Activated CD8-positive, alpha-beta memory T cell treated with anti-CD3 and anti-CD28 coated beads for 36 hours (primary cell): ENCODE results near the gene CNDP1. TPM values are rescaled to one million over a fixed set of nuclear protein-coding genes. Genes with fewer than 3 reads are reported as not detected.
"Not testable (repeated sequence)": the region's sequence is repeated elsewhere in the genome, so short reads cannot be mapped to it uniquely, and the experiment has no call there.

Experiments used
- CTCF ChIA-PET: fragments of 350-600 bp; sonication (Branson Sonifier 250); formaldehyde crosslinking; loops from one replicate; lab custom pipeline; 2021; ENCODE audit warnings: antibody characterized with exemption; lab: Charles Lee
- POLR2A ChIA-PET: fragments of 350-600 bp; sonication (Branson Sonifier 250); formaldehyde crosslinking; loops from one replicate; lab custom pipeline; 2021; ENCODE audit warnings: antibody characterized with exemption; lab: Charles Lee
- total RNA-seq, 2 experiments: library from RNA; stranded (reverse); gene quantifications; one replicate each; pipeline ENCODE4 v1.2.3, GENCODE V29; 2021

The CNDP1 gene, protein sequence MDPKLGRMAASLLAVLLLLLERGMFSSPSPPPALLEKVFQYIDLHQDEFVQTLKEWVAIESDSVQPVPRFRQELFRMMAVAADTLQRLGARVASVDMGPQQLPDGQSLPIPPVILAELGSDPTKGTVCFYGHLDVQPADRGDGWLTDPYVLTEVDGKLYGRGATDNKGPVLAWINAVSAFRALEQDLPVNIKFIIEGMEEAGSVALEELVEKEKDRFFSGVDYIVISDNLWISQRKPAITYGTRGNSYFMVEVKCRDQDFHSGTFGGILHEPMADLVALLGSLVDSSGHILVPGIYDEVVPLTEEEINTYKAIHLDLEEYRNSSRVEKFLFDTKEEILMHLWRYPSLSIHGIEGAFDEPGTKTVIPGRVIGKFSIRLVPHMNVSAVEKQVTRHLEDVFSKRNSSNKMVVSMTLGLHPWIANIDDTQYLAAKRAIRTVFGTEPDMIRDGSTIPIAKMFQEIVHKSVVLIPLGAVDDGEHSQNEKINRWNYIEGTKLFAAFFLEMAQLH
- not detected for total RNA-seq

DNA sequence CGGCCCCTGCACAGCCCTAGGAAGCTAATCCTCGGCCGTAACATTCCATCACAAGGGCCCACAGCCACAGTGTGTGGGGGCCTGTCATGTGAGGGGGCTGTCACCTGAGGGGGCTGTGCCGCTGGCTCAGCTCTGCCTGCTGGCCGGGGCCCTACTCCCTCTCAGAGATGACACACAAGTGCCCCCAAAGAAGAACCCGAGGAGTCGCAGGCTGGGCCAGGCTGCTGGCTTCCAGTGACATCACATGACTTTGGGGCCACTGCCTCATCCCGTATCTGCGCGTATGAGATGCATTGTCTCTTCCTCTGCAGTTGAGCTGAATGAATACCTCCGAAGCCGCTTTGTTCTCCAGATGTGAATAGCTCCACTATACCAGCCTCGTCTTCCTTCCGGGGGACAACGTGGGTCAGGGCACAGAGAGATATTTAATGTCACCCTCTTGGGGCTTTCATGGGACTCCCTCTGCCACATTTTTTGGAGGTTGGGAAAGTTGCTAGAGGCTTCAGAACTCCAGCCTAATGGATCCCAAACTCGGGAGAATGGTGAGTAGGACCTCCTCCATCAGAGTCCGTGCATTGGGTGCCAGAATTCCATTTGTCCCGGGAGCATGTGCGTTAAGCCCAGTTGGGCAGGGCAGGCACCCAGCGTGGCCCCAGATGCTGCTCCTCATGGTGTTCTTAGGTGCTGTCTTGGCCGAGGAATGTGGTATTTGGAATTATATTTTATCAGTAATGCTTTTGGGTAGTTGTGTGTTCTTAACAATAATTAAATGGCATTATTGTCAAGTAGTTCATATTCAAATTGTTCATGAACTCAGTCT lies at the start of gene CNDP1:
Gene CNDP1, plus strand, starts transcription at position 351 of the 820 bp plus-strand sequence. Its CDS starts 168 bp downstream, at position 519.
- CTCF ChIA-PET: no interaction called here

DNA sequence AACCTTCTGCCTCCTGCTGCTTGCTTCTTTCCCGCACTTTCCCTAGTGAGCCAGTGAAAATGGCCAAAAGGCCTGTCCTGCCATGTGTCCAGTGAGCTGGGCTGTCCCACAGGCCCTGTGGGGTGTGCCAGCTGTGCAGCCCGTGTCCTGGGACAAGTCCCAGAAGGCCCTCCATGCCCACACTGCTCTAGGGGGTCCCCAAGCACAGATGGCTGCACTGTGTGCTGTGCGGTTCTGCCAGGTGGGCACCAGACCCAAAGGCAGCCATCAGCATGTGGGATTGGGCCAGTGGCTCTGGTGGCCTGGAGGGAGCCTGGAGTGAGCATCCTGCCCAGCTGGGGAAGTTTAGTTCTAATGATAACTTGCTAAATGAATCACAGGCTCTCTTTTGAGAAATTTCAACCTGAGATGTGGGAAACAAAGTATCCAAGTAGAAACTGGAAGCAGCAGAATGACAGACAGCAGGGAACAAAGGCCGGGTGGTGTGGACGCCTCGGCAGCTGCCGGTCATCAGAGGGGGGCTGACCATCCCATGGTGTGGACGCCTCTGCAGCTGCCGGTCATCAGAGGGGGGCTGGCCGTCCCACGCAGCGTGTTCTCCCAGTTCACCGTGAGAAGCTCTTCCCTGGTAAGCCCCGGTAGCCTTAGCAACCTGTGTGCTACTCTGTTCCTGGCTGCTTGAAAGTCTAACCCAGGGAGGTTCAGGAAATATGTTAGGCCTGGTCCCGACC lies 48.0 kb upstream of the CNDP1 start:
- ChIA-PET CTCF (interaction anchor here (1.0 kb wide), 1 partner anchor 10 kb away, joined by 3 read pairs; the partner anchor contains the start of gene CNDP2), POLR2A (no interaction called here)

More for the DNA sequence above, at the start of gene CNDP1:
- POLR2A ChIA-PET: no interaction called here

DNA sequence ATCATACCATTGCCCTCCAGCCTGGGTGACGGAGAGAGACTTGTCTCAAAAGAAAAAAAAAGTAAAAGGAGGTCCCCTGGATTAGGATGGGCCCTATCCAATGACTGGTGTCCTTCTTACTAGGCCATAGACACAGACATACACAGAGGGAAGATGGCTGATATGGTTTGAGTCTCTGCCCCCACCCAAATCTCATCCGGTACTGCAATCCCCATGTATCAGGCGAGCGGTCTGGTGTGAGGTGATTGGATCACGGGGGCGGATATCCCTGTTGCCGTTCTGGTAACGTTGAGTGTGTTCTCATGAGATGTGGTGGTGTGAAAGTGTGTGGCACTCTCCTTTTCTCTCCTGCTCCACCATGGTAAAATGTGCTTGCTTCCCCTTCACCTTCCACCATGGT lies 45.9 kb upstream of the CNDP1 start:
- POLR2A ChIA-PET: no interaction called here

DNA sequence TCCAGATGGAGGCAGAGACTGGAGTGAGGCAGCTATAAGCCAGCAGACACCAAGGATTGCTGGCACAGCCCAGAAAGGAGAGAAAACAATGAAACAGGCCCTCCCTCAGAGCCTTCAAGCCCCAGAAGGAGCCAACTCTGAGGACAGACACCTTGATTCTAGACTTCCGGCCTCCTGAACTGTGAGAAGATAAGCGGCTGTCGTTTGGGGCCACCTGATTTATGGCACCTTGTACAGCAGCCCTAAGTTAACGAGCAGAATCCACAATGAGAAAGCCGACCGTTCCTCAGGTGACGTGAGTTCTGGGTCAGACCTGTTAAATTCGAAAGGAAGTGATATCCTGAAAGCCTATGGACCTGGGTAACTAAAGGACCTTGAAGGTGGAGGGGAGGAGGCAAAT lies 45.4 kb upstream of the CNDP1 start:
- CTCF ChIA-PET: no interaction called here

More for the DNA sequence above, 45.9 kb upstream of the CNDP1 start:
- CTCF ChIA-PET: no interaction called here

DNA sequence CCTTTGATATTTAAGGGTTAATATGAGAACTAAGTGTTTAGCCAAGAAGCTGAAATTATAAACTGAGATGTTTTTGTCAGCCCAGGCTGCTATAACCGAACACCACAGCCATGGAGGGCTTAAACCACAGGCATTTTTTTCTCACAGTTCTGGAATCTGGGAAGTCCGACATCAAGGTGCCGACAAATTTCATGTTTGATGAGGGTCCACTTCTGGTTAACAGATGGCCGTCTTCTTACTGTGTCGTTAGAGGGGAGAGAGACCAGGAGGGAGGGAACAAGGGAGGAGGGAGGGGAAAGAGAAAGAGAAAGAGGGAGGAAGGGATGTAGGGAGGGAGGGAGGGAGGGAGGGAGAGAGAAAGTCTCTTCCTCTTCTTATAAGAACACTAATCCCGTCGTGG lies 44.6 kb upstream of the CNDP1 start:
- CTCF ChIA-PET: no interaction called here
- POLR2A ChIA-PET: no interaction called here

More for the DNA sequence above, 45.4 kb upstream of the CNDP1 start:
- POLR2A ChIA-PET: no interaction called here

DNA sequence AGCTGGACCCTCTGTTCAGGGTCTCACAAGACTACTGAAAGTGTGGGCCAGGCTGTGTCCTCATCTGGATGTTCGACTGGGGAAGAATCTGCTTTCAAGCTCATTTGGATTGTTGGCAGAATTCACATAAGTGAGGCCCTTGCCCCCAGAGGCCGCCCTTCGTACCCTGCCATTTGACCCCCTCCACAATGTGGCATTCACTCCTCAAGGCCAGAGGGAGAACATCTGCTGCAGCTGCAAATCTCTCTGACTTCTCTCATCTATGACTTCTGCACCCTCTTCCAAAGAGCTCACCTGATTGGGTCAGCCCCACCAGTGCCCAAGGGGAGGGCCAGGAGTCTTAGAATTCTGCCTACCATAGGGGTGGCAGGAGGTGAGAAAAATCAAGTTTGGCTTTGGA lies 42.0 kb upstream of the CNDP1 start:
- POLR2A ChIA-PET: no interaction called here

DNA sequence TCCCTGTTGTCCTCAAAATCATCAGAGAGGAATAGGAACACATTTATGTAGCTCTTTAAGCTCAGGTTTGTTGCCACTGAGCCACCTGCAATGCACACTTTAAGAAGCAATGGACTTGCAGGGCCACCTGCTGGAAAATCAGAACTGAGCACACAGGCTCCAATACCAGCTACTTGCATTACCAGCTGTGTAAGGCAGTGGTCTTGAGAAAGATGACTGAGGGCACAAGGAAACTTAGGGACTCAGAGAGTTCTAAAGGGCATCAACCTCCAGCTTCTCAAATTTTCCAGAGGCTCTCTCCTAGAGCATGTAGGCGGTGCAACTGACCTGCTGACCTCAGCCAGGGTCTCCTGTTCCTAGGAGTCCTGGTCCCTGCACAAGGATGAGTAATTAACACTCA lies 40.6 kb upstream of the CNDP1 start:
- ChIA-PET CTCF (interaction anchor here (0.7 to 1.9 kb wide), 7 partner anchors 15 to 300 kb away, joined by 3 to 8 read pairs (median 4); no protein-coding TSS in a partner anchor), POLR2A (no interaction called here)

More for the DNA sequence above, 42.0 kb upstream of the CNDP1 start:
- CTCF ChIA-PET: interaction anchor here (1.5 to 1.9 kb wide), 2 partner anchors 136 to 139 kb away, joined by 3 to 8 read pairs; no protein-coding TSS in a partner anchor

DNA sequence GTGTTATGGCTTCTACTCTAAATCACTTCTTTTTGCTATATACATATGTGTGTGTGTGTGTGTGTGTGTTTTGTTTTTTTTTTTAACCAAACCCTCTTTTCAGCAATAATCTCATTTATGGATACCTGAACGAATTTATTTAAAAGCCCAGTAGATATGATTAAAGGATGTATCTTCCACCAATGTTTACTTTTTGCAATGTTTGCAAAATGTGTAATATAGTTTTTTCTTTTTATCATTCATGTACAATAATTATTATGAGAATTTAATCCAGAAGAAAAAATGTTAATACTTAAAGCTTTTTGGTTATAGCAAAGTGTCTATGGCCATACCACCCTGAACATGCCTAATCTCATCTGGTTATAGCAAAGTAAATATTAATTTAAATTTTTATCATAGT lies 39.8 kb upstream of the CNDP1 start:
- CTCF ChIA-PET: interaction anchor here (1.4 kb wide), 1 partner anchor 141 kb away, joined by 4 read pairs; no protein-coding TSS in a partner anchor
- POLR2A ChIA-PET: interaction anchor here (0.6 kb wide), 1 partner anchor 118 kb away, joined by 3 read pairs; no protein-coding TSS in a partner anchor

DNA sequence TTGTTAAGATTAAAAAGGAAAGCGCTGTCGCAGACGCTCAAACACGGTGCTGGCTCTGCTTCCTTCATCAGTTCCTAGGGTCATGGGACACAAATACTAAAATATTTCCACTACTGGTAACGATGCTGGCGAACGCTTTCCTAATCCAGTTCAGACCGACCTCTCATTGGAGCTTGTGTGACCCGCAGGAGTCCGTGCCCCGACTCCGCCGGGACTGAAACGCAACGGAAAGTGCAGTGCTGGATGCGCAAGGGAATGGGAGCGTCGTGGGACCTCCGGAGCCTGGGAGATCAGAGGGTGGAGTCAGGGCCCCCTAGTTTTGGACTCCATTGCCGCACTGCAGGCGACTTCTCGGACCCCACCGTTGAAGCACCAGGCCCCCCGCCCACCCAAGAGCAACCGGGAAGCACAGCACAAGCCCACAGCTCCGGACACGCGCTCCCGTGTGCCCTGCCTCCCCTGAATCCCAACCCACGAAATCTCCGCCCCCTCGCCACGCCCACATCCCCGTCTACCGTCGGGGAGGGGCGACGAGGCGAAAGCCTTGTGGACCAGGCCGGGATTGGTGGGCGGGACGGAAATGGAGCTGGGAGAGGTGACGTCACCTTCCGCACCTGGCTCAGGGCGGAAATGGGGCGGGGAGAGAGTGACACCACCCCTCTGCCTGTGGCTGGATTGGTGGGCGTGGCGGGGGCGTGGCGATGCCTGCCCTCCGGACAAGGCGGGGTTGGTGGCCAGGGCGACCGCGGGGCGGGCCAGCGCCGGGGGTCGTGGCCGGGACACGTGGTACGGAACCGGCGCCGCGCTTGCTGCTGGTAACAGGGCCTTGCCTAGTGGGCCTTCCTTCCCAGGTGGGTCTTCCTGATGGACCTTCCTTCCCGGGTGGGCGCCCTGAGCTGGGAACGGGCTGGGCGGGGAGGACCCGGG lies 38.5 kb upstream of the CNDP1 start, which contains the start of gene CNDP2:
Gene CNDP2, plus strand, starts transcription at position 783 of the 927 bp plus-strand sequence. CDS start 3,611 bp downstream, outside the sequence.
- POLR2A ChIA-PET: interaction anchor here (0.6 to 1.7 kb wide), 4 partner anchors 11 to 712 kb away, joined by 4 to 9 read pairs (median 6); partner anchors contain the start of gene ZNF407
- CTCF ChIA-PET: interaction anchor here (1.2 to 1.9 kb wide), 4 partner anchors 10 to 142 kb away, joined by 3 to 5 read pairs (median 4); no protein-coding TSS in a partner anchor

DNA sequence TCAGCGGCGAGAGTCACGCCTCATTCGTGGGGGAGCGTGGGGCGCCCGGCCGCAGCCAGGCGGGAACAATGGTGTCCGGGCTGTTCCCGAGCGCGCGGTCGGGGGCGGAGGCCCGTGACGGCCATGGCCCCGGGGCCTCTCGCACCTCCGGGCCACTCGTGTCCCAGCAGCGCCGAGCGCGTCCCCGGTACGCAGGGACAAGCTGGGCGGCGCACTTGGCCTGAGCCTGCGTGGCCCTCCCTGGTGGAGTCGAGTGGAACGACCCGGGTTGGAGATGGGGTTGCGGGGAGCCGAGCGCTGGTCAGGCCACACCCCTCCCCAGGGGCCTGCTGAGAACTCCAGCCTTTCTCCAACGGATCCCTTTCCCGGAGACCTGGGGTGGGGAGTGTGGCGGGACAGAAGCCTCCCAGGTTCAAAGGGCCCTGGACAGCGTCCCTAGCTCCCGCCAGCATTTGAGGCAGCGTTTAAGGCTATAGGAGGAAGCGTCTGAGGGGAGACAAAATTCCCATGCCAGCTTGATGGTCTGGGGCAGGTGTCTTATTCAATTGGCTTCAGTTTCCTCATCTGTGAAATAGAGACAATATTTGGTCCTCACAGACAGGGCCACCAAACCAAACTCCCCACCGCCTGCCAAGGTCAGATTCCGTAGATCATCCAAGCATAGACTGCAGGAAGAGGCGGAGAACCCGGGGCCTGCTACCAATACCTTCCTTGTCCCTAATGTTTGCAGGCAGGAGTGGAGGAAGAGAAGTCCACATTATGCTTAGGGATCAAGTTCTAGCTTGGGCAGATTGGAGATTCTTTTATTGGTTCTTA lies 37.6 kb upstream of the CNDP1 start:
- POLR2A ChIA-PET: interaction anchor here (1.1 to 1.7 kb wide), 3 partner anchors 12 to 357 kb away, joined by 4 to 9 read pairs (median 4); partner anchors contain the start of gene ZNF407
- CTCF ChIA-PET: interaction anchor here (1.2 to 1.9 kb wide), 3 partner anchors 11 to 55 kb away, joined by 3 to 5 read pairs (median 4); no protein-coding TSS in a partner anchor

DNA sequence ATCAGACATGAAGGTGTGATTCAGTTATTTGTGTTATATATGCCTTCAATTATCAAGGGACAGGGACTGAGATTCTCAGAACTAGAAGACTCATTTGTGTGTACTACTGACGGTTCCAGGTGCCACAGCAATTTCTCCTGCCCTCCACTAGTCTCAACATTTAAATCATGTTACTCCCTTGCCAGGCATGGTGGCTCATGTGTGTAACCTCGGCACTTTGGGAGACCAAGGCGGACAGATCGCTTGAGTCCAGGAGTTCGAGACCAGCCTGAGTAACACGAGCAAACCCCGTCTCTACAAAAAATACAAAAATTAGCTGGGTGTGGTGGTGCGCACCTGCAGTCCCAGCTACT lies 37.0 kb upstream of the CNDP1 start:
- ChIA-PET CTCF (no interaction called here), POLR2A (no interaction called here)

DNA sequence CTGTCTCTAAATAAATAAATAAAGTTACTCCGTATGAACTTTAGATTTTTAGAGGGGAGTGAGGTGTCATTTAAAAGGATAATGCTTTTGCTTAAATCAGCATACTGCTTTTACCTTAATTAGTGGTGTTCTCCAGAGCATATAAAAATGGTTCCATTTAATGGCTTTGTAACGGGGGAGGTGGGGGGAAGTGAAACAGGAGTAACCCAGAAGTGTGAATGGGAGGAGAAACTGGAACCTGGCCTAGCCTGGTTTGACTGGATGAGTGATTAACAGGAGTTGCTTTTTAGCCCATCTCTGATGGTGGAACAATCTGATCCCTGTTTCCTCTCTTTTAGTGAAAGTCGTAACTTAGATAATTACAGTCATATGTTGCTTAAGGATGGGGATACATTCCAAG lies 36.5 kb upstream of the CNDP1 start:
- ChIA-PET CTCF (no interaction called here), POLR2A (no interaction called here)

DNA sequence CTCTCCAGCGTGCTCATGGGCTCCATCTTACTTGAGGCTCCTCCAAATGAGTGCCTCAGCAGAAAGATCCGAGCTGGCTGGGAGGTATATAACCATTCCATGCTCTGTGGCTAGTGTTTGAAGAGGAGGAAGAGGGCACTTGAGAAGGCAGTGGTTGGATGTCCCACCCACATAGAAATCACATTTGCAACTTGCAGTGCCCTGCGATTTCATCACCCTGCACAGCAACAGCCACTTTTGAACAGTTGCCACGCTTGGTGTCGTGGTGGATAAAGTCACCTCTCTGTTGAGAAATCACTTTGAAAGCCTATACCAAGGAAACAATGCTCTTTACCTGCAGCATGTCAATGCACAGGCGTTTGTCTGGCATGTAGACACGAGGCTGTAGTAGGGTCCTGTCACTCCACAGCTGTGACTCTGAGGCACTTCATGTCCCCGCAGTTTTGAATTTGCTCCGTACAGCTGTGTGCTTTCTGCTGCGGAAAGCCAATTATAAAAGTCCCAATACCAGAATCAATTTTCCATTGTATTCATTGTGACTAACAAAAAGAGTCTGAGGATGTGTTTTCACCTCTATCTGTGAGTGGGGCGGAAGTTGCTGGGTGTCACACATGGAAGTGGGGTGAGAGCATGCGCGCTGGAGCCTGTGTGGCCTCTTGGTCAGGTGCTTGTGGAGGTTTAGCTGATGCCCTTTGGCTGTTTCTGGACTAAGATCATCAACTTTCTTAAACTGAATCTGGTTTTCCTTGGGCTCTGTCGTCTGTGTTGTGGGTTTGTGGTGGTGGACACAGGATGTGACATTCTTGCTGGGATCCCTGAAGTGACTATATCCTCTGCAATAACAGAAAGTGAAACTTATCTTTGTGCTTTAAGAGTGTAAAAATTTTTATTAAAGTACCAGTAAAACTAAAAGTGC lies 35.3 kb upstream of the CNDP1 start:
- ChIA-PET CTCF (interaction anchor here (0.9 to 1.5 kb wide), 2 partner anchors 53 to 98 kb away, joined by 3 to 5 read pairs; partner anchors contain the start of gene ZNF407), POLR2A (no interaction called here)

DNA sequence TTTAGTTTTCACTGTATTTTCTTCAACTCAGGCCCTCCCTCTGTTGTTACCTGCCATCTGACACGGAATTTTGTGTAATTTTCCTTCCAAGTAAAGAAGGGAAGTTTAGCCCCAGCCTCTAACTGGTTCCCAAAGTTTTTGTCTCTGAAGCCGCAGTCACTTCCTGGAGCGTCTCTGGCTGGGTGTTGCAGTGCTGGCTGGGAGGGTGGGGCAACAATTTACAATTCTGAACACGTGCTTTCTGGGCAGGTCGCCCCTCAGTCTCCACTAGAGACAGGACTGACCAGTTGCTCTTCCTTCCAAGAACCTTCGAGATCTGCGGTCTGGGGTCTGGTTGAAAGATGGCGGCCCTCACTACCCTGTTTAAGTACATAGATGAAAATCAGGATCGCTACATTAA lies 34.7 kb upstream of the CNDP1 start:
- ChIA-PET CTCF (interaction anchor here (1.5 kb wide), 1 partner anchor 52 kb away, joined by 5 read pairs; no protein-coding TSS in a partner anchor), POLR2A (no interaction called here)

DNA sequence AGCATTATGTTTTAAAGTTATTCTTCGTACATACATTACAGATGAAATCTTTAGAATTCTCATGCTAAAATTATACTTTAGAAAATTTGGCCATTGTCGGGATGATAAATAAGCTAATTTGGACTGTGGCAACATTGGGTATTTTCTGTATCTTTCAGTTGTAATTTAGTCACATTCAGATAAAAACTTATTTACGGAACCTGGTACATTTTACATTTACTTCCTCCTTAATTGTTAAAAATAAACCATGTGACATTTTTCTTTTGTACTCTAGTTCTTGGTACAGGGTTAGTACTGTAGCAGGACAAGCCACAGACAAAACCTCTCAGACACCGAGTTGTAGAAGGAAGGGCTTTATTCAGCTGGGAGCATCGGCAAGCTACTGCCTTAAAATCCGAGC lies 33.9 kb upstream of the CNDP1 start:
- CTCF ChIA-PET: no interaction called here
- POLR2A ChIA-PET: no interaction called here

DNA sequence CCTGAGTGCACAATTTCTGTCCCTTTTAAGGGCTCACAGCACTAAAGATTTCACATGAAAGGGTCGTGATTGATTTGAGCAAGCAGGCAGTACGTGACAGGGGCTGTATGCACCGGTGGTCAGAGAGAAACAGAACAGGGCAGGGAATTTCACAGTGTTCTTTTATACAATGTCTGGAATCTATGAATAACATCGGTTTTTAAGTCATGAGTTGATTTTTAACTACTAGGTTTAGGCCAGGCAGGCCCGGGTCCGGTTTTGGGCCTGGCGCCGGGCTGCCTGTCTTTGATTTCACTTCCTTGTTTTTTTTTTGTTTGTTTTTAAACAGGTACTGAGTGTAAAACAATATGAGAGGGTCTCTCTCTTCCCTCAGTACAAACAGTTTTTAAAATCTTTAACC lies 33.5 kb upstream of the CNDP1 start:
- CTCF ChIA-PET, POLR2A ChIA-PET: not testable (repeated sequence)
